Measurements from ENCODE around the gene TBCD. TPM values are rescaled to one million over a fixed set of nuclear protein-coding genes. Genes with fewer than 3 reads are reported as not detected.

Gene TBCD
- total and polyA plus RNA-seq, 9 of the 15 experiments (the other 6 are each of a cell fraction or from before 2014, with no cell fraction given), result 8.9 to 98.5 (median 28.0) TPM

DNA sequence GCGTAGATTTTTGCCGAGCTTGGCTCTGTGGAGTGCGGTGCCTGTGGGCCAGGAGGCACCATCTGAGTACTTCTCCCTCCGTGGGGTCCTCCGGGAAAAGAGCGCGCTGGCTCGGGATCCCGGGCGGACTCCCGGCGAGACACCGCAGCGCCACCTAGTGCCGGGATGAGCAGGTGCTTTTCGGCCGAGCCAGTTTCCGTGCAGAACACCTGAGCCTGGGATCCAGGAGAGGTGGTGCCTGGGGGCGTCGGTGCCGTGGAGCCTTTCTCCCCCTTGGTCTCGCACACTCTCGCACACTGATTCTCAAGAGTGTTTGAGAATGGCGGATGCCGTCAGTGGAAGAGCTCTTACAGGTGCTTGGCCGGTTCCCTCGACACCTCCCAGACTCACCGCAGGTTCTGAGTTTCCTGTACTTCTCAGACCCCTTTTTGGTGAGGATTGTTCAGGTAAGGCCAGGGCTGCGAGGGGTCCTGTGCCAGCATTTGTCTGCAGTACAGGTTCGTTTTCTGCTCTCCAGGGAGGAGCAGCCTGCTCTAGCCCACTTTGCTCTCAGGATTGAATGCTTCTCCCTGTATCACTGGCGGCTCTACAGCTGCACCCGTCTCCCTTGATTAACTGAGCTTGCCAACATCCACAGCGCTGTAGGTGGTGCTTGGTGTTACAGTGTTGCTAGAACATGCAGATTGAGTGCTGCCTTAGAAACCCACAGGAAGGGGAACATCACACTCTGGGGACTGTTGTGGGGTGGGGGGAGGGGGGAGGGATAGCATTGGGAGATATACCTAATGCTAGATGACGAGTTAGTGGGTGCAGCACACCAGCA is 23.3 kb downstream of the TBCD start (continued):
- TF ChIP-seq, protein P1, sequence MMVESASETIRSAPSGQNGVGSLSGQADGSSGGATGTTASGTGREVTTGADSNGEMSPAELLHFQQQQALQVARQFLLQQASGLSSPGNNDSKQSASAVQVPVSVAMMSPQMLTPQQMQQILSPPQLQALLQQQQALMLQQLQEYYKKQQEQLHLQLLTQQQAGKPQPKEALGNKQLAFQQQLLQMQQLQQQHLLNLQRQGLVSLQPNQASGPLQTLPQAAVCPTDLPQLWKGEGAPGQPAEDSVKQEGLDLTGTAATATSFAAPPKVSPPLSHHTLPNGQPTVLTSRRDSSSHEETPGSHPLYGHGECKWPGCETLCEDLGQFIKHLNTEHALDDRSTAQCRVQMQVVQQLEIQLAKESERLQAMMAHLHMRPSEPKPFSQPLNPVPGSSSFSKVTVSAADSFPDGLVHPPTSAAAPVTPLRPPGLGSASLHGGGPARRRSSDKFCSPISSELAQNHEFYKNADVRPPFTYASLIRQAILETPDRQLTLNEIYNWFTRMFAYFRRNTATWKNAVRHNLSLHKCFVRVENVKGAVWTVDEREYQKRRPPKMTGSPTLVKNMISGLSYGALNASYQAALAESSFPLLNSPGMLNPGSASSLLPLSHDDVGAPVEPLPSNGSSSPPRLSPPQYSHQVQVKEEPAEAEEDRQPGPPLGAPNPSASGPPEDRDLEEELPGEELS (CRISPR knock-in tag; IDR thresholded peaks at IDR 0.05; ENCODE audit: borderline replicate concordance), result no peak
- TF ChIP-seq MTF1 (CRISPR knock-in tag; IDR thresholded peaks at IDR 0.05; ENCODE audit: borderline replicate concordance) (no peak), MBD2 (IDR thresholded peaks at IDR 0.05; ENCODE audit: borderline replicate concordance, low read depth) (no peak), STAT5A (IDR thresholded peaks at IDR 0.05; ENCODE audit: borderline replicate concordance, low read length) (no peak)
- TF ChIP-seq, protein P2, sequence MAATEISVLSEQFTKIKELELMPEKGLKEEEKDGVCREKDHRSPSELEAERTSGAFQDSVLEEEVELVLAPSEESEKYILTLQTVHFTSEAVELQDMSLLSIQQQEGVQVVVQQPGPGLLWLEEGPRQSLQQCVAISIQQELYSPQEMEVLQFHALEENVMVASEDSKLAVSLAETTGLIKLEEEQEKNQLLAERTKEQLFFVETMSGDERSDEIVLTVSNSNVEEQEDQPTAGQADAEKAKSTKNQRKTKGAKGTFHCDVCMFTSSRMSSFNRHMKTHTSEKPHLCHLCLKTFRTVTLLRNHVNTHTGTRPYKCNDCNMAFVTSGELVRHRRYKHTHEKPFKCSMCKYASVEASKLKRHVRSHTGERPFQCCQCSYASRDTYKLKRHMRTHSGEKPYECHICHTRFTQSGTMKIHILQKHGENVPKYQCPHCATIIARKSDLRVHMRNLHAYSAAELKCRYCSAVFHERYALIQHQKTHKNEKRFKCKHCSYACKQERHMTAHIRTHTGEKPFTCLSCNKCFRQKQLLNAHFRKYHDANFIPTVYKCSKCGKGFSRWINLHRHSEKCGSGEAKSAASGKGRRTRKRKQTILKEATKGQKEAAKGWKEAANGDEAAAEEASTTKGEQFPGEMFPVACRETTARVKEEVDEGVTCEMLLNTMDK (IDR thresholded peaks at IDR 0.05; ENCODE audit: borderline replicate concordance, insufficient read depth, low read depth, low read length, poor library complexity, severe bottlenecking), result peak; percentile 36
